Measurements from ENCODE around the gene BCL2L12. TPM values are rescaled to one million over a fixed set of nuclear protein-coding genes. Genes with fewer than 3 reads are reported as not detected.
"Not testable (repeated sequence)": the region's sequence is repeated elsewhere in the genome, so short reads cannot be mapped to it uniquely, and the experiment has no call there.

Gene BCL2L12
- total and polyA plus RNA-seq, 5 experiments from 2014 or later, result 19.3 to 24.0 (median 20.6) TPM

DNA sequence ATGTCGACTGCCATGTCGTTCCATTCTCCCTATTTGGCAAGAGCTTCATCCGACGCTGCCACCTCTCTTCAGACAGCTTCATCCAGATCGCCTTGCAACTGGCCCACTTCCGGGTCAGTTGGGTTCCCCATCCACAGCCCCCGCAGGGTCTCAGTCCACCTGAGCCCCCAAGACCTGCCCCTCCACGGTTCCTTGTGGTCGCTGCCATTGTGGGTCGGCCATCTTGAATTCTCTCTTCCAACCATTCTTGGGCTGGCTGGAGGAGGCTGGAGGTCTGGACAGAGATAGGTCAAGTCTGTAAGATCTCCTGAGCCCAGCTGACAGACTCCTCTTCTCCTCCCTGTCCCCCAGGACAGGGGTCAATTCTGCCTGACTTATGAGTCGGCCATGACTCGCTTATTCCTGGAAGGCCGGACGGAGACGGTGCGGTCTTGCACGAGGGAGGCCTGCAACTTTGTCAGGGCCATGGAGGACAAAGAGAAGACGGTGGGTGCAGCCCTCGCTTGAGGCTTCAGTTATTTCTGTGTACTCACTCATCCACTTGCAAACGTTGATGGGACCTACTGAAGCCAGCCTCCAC, 44.7 kb downstream of the BCL2L12 start:
- Mint-ChIP-seq H3K36me3 (no peaks in the 10 kb centered on the region), H3K9me3 (no peaks in the 10 kb centered on the region), H3K4me3 (no peak overlapping the region), H3K27ac (peak overlapping the region in 1 of 10 donors; percentile 43), H3K4me1 (peaks cover 0 to 3% (median 0%) of the 10 kb centered on the region in 4 donors), H3K27me3 (peaks cover 0 to 10% (median 4%) of the 10 kb centered on the region in 5 donors)
- POLR2A ChIA-PET, result no interaction called here
- ATAC-seq (no peak), DNase-seq (no peak)

- peaks cover 0 to 1% (median 0%) of the 10 kb centered on the region in 3 donors for H3K36me3 Mint-ChIP-seq
- ATAC-seq, result no peak
- POLR2A ChIA-PET, result interaction anchor here (0.6 kb wide), 1 partner anchor 21 kb away, joined by 7 read pairs; no protein-coding TSS in a partner anchor
- no peak overlapping the region for H3K4me3 Mint-ChIP-seq
- H3K27ac Mint-ChIP-seq, result no peak overlapping the region
- no peaks in the 10 kb centered on the region for H3K9me3 Mint-ChIP-seq
- DNase-seq, result no peak
- H3K27me3 Mint-ChIP-seq, result peaks cover 0 to 10% (median 4%) of the 10 kb centered on the region in 5 donors
- H3K4me1 Mint-ChIP-seq, result peaks cover 3 to 7% (median 5%) of the 10 kb centered on the region in 4 donors
These were observed 46.7 kb downstream of the BCL2L12 start for GRCh38 chr19:49712397-49712859.

GRCh38 chr19:49713236-49713845, 47.6 kb downstream of the BCL2L12 start:
- DNase-seq (peak in 1 of 10 donors; percentile 59), ATAC-seq (no peak)
- peak overlapping the region in 3 of 10 donors; percentile 21 to 66 (median 24) for H3K27ac Mint-ChIP-seq
- POLR2A ChIA-PET, result interaction anchor here (0.5 to 0.7 kb wide), 2 partner anchors 152 to 202 kb away, joined by 3 to 8 read pairs; no protein-coding TSS in a partner anchor
- peaks cover 0 to 5% (median 0%) of the 10 kb centered on the region in 3 donors for H3K36me3 Mint-ChIP-seq
- peaks cover 0 to 10% (median 4%) of the 10 kb centered on the region in 5 donors for H3K27me3 Mint-ChIP-seq
- no peaks in the 10 kb centered on the region for H3K9me3 Mint-ChIP-seq
- no peak overlapping the region for H3K4me3 Mint-ChIP-seq
- peaks cover 6 to 14% (median 10%) of the 10 kb centered on the region in 4 donors for H3K4me1 Mint-ChIP-seq

GRCh38 chr19:49716154-49716553, 50.4 kb downstream of the BCL2L12 start:
- Mint-ChIP-seq H3K9me3 (no peaks in the 10 kb centered on the region), H3K4me3 (peak overlapping the region in 1 of 10 donors; percentile 22), H3K27ac (peak overlapping the region in 6 of 10 donors; percentile 5 to 67 (median 60)), H3K27me3 (no peaks in the 10 kb centered on the region), H3K4me1 (peaks cover 8 to 25% (median 10%) of the 10 kb centered on the region in 4 donors), H3K36me3 (peaks cover 0 to 10% (median 0%) of the 10 kb centered on the region in 3 donors)
- DNase-seq (no peak), ATAC-seq (no peak)
- POLR2A ChIA-PET, result interaction anchor here (1.1 to 3.4 kb wide), 4 partner anchors 20 to 161 kb away, joined by 3 to 40 read pairs (median 8); partner anchors contain the start of genes AKT1S1, AP2A1 and TBC1D17

- Mint-ChIP-seq H3K36me3 (peaks cover 0 to 20% (median 10%) of the 10 kb centered on the region in 3 donors), H3K27ac (peak overlapping the region; percentile 60 to 100 (median 98)), H3K9me3 (no peaks in the 10 kb centered on the region), H3K4me1 (peaks cover 6 to 32% (median 10%) of the 10 kb centered on the region in 4 donors), H3K27me3 (no peaks in the 10 kb centered on the region), H3K4me3 (peak overlapping the region; percentile 52 to 97 (median 80))
- POLR2A ChIA-PET, result interaction anchor here (0.6 to 3.4 kb wide), 23 partner anchors 9 to 1179 kb away, joined by 3 to 40 read pairs (median 4); partner anchors contain the start of genes AKT1S1, AP2A1, ATF5 and FUZ
- ATAC-seq, result no peak
- DNase-seq, result no peak
These were observed 52.8 kb downstream of the BCL2L12 start for GRCh38 chr19:49718511-49718910.

DNA sequence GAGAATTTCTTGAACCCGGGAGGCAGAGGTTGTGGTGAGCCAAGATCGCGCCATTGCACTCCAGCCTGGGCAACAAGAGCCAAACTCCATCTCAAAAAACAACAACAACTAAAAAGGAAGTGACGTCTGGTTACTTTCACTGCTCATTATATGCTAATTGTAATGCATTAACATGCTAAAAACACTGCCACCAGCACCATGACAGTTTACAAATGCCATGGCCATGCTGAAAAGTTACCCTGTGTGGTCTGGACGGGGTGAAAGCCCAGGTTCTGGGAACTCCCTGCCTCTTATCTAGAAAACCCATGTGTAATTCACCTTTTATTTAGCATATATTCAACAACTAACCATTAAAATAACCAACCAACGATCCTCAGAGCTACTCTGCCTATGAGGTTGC, 53.3 kb downstream of the BCL2L12 start:
- Mint-ChIP-seq H3K9me3 (no peaks in the 10 kb centered on the region), H3K4me1 (peaks cover 6 to 32% (median 10%) of the 10 kb centered on the region in 4 donors), H3K36me3 (peaks cover 0 to 20% (median 13%) of the 10 kb centered on the region in 3 donors), H3K4me3 (peak overlapping the region in 8 of 10 donors; percentile 45 to 97 (median 62)), H3K27me3 (no peaks in the 10 kb centered on the region), H3K27ac (peak overlapping the region; percentile 28 to 100 (median 78))
- no peak for ATAC-seq
- DNase-seq, result no peak
- POLR2A ChIA-PET, result interaction anchor here (0.6 to 3.4 kb wide), 4 partner anchors 10 to 1179 kb away, joined by 3 to 40 read pairs (median 4); partner anchors contain the start of gene AP2A1

DNA sequence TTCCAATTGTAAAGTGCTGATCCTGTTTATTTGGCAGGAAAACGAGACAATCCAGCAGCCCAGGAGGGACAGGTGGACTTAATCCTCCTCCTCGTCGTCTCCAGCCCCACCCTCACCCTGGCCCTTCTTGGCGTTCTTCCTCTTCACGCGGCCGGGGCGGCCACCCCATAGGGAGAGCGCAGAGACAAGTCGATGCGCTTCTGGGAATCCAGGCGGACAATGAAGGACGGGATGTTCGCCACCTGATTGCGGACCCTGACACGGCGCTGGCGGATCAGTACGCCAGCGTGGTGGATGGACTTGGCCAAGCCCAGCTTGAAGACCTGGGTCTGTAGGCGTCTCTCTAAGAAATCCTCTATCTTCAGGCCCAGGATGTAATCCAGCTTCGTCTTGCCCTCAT, 53.7 kb downstream of the BCL2L12 start:
- peaks cover 0 to 21% (median 15%) of the 10 kb centered on the region in 3 donors for H3K36me3 Mint-ChIP-seq
- POLR2A ChIA-PET, result interaction anchor here (0.6 to 3.4 kb wide), 4 partner anchors 13 to 1318 kb away, joined by 3 to 40 read pairs (median 3); partner anchors contain the start of gene AP2A1
- H3K27me3 Mint-ChIP-seq, ATAC-seq, H3K9me3 Mint-ChIP-seq, DNase-seq: not testable (repeated sequence)
- peak overlapping the region in 9 of 10 donors; percentile 32 to 100 (median 71) for H3K27ac Mint-ChIP-seq
- peak overlapping the region in 6 of 10 donors; percentile 33 to 91 (median 62) for H3K4me3 Mint-ChIP-seq
- peaks cover 6 to 32% (median 10%) of the 10 kb centered on the region in 4 donors for H3K4me1 Mint-ChIP-seq

Small RNA genes within 50 kb of the gene (microRNA-seq; reads per million reads assigned to microRNA genes)
- gene MIR5088 (ENCODE audit: borderline microRNAs expressed), result not detected

Other genes with a start within 250 kb of the BCL2L12 start
- not detected for gene PTH2, start 242.5 kb upstream of the BCL2L12 start, total RNA-seq
- not detected for gene PTH2, start 242.5 kb upstream of the BCL2L12 start, polyA plus RNA-seq
- gene GFY, start 240.5 kb upstream of the BCL2L12 start, total RNA-seq, result not detected
- gene GFY, start 240.5 kb upstream of the BCL2L12 start, polyA plus RNA-seq, result not detected
- under 1 TPM; 0.27 to 0.73 TPM for gene SLC17A7, start 224.4 kb upstream of the BCL2L12 start, total RNA-seq
- gene SLC17A7, start 224.4 kb upstream of the BCL2L12 start, polyA plus RNA-seq, result not detected
- gene PIH1D1, start 214.1 kb upstream of the BCL2L12 start, total RNA-seq, result 100 to 1,000 TPM; 157 to 179 TPM
- 10 to 100 TPM; 85.3 to 88.9 (median 86.7) TPM for gene PIH1D1, start 214.1 kb upstream of the BCL2L12 start, polyA plus RNA-seq
- 10 to 100 TPM; 44.3 to 44.4 TPM for gene ALDH16A1, start 212.7 kb upstream of the BCL2L12 start, total RNA-seq
- 10 to 100 TPM; 28.3 to 38.0 (median 30.1) TPM for gene ALDH16A1, start 212.7 kb upstream of the BCL2L12 start, polyA plus RNA-seq
- 100 to 1,000 TPM; 106 to 112 TPM for gene FLT3LG, start 191.7 kb upstream of the BCL2L12 start, total RNA-seq
- 100 to 1,000 TPM; 108 to 205 (median 166) TPM for gene FLT3LG, start 191.7 kb upstream of the BCL2L12 start, polyA plus RNA-seq
- gene RPL13A, start 178.3 kb upstream of the BCL2L12 start, total RNA-seq, result 1,000 to 10,000 TPM; 5,160 to 5,167 TPM
- gene RPL13A, start 178.3 kb upstream of the BCL2L12 start, polyA plus RNA-seq, result 1,000 to 10,000 TPM; 3,162 to 3,664 (median 3,630) TPM
- gene RPS11, start 169.5 kb upstream of the BCL2L12 start, total RNA-seq, result 1,000 to 10,000 TPM; 3,084 to 3,152 TPM
- 1,000 to 10,000 TPM; 2,379 to 2,818 (median 2,600) TPM for gene RPS11, start 169.5 kb upstream of the BCL2L12 start, polyA plus RNA-seq
- 10 to 100 TPM; 24.3 to 26.0 TPM for gene FCGRT, start 153.3 kb upstream of the BCL2L12 start, total RNA-seq
- 10 to 100 TPM; 50.3 to 62.9 (median 61.5) TPM for gene FCGRT, start 153.3 kb upstream of the BCL2L12 start, polyA plus RNA-seq
- gene RCN3, start 137.9 kb upstream of the BCL2L12 start, total RNA-seq, result 1 to 10 TPM; 1.6 to 3.6 TPM
- 1 to 10 TPM; 1.5 to 4.5 (median 2.8) TPM for gene RCN3, start 137.9 kb upstream of the BCL2L12 start, polyA plus RNA-seq
- 100 to 1,000 TPM; 162 to 173 TPM for gene NOSIP, start 85.4 kb upstream of the BCL2L12 start, total RNA-seq
- gene NOSIP, start 85.4 kb upstream of the BCL2L12 start, polyA plus RNA-seq, result 100 to 1,000 TPM; 662 to 854 (median 844) TPM
- gene PRRG2, start 84.6 kb upstream of the BCL2L12 start, total RNA-seq, result 1 to 10 TPM; 1.9 to 2.4 TPM
- under 1 TPM; 0.28 to 0.34 (median 0.32) TPM for gene PRRG2, start 84.6 kb upstream of the BCL2L12 start, polyA plus RNA-seq
- gene PRR12, start 74.8 kb upstream of the BCL2L12 start, total RNA-seq, result 10 to 100 TPM; 61.6 to 62.1 TPM
- gene PRR12, start 74.8 kb upstream of the BCL2L12 start, polyA plus RNA-seq, result under 1 TPM; 0.24 to 0.69 (median 0.37) TPM
- gene RRAS, start 25.8 kb upstream of the BCL2L12 start, total RNA-seq, result 10 to 100 TPM; 10.4 to 12.7 TPM
- 10 to 100 TPM; 21.8 to 30.2 (median 28.4) TPM for gene RRAS, start 25.8 kb upstream of the BCL2L12 start, polyA plus RNA-seq
- gene SCAF1, start 23.7 kb upstream of the BCL2L12 start, total RNA-seq, result 10 to 100 TPM; 51.0 to 62.3 TPM
- gene SCAF1, start 23.7 kb upstream of the BCL2L12 start, polyA plus RNA-seq, result 1 to 10 TPM; 1.1 to 2.5 (median 1.2) TPM
- 100 to 1,000 TPM; 279 to 303 TPM for gene IRF3, start 76 bp upstream of the BCL2L12 start, total RNA-seq
- gene IRF3, start 76 bp upstream of the BCL2L12 start, polyA plus RNA-seq, result 10 to 100 TPM; 54.6 to 76.1 (median 65.1) TPM
- gene PRMT1, start 11.3 kb downstream of the BCL2L12 start, total RNA-seq, result 100 to 1,000 TPM in 1 of 2 experiments, 10 to 100 TPM in 1; 97.4 to 100 TPM
- 100 to 1,000 TPM; 150 to 162 (median 158) TPM for gene PRMT1, start 11.3 kb downstream of the BCL2L12 start, polyA plus RNA-seq
- gene ADM5, start 23.7 kb downstream of the BCL2L12 start, total RNA-seq, result 1 to 10 TPM; 3.5 to 5.1 TPM
- gene ADM5, start 23.7 kb downstream of the BCL2L12 start, polyA plus RNA-seq, result under 1 TPM in 2 of 3 donors, not detected in 1; 0.14 to 0.53 TPM
- gene CPT1C, start 25.2 kb downstream of the BCL2L12 start, total RNA-seq, result 1 to 10 TPM; 2.3 to 2.7 TPM
- under 1 TPM; 0.19 to 0.54 (median 0.40) TPM for gene CPT1C, start 25.2 kb downstream of the BCL2L12 start, polyA plus RNA-seq
- 1 to 10 TPM; 3.5 to 4.8 TPM for gene TSKS, start 97.4 kb downstream of the BCL2L12 start, total RNA-seq
- 1 to 10 TPM in 1 of 3 donors, under 1 TPM in 2; 0.17 to 1.2 (median 0.40) TPM for gene TSKS, start 97.4 kb downstream of the BCL2L12 start, polyA plus RNA-seq
- 10 to 100 TPM; 56.1 to 57.8 TPM for gene AP2A1, start 101.1 kb downstream of the BCL2L12 start, total RNA-seq
- 1 to 10 TPM; 4.5 to 6.5 (median 4.9) TPM for gene AP2A1, start 101.1 kb downstream of the BCL2L12 start, polyA plus RNA-seq
- 10 to 100 TPM; 23.0 to 28.8 TPM for gene FUZ, start 147.4 kb downstream of the BCL2L12 start, total RNA-seq
- gene FUZ, start 147.4 kb downstream of the BCL2L12 start, polyA plus RNA-seq, result 1 to 10 TPM; 5.4 to 7.5 (median 7.0) TPM
- gene MED25, start 152.4 kb downstream of the BCL2L12 start, total RNA-seq, result 10 to 100 TPM; 39.8 to 43.2 TPM
- gene MED25, start 152.4 kb downstream of the BCL2L12 start, polyA plus RNA-seq, result 10 to 100 TPM in 2 of 3 donors, 1 to 10 TPM in 1; 7.5 to 19.2 (median 13.1) TPM
- gene PTOV1, start 185.2 kb downstream of the BCL2L12 start, total RNA-seq, result 100 to 1,000 TPM; 178 to 186 TPM
- 10 to 100 TPM; 42.9 to 67.4 (median 50.9) TPM for gene PTOV1, start 185.2 kb downstream of the BCL2L12 start, polyA plus RNA-seq
- 100 to 1,000 TPM; 170 to 176 TPM for gene PNKP, start 201.6 kb downstream of the BCL2L12 start, total RNA-seq
- 10 to 100 TPM; 21.1 to 24.3 (median 21.4) TPM for gene PNKP, start 201.6 kb downstream of the BCL2L12 start, polyA plus RNA-seq
- gene AKT1S1, start 211.4 kb downstream of the BCL2L12 start, total RNA-seq, result 10 to 100 TPM; 28.4 to 30.4 TPM
- 1 to 10 TPM; 2.6 to 4.5 (median 3.9) TPM for gene AKT1S1, start 211.4 kb downstream of the BCL2L12 start, polyA plus RNA-seq
- 10 to 100 TPM; 92.7 to 94.0 TPM for gene TBC1D17, start 211.8 kb downstream of the BCL2L12 start, total RNA-seq
- 10 to 100 TPM in 2 of 3 donors, 1 to 10 TPM in 1; 8.1 to 17.7 (median 11.3) TPM for gene TBC1D17, start 211.8 kb downstream of the BCL2L12 start, polyA plus RNA-seq
- 1 to 10 TPM in 1 of 2 experiments, under 1 TPM in 1; 0.85 to 1.1 TPM for gene IL4I1, start 231.0 kb downstream of the BCL2L12 start, total RNA-seq
- under 1 TPM; 0.24 to 0.26 (median 0.25) TPM for gene IL4I1, start 231.0 kb downstream of the BCL2L12 start, polyA plus RNA-seq